ENCODE measurements around the gene BRD9.
"Not testable (repeated sequence)": the region's sequence is repeated elsewhere in the genome, so short reads cannot be mapped to it uniquely, and the experiment has no call there.

Gene BRD9

GRCh38 chr5:834013-834412, 58.6 kb downstream of the BRD9 start:
- not testable (repeated sequence) for DNase-seq (ENCODE audit: low read depth, low spot score); H3K27ac ChIP-seq

DNA sequence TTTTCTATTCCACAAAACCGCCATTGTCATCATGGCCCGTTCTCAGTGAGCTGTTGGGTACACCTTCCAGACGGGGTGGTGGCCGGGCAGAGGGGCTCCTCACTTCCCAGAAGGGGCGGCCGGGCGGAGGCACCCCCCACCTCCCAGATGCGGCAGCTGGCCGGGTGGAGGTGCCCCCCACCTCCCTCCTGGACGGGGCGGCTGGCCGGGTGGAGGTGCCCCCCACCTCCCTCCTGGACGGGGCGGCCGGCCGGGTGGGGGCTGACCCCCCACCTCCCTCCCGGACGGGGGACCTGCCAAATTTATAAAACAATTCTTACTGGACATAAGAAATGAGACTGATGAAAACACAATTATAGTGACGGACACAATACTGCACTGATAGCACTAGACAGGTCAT, 64.4 kb downstream of the BRD9 start:
- not testable (repeated sequence) for DNase-seq (ENCODE audit: low read depth, low spot score); H3K27ac ChIP-seq

DNA sequence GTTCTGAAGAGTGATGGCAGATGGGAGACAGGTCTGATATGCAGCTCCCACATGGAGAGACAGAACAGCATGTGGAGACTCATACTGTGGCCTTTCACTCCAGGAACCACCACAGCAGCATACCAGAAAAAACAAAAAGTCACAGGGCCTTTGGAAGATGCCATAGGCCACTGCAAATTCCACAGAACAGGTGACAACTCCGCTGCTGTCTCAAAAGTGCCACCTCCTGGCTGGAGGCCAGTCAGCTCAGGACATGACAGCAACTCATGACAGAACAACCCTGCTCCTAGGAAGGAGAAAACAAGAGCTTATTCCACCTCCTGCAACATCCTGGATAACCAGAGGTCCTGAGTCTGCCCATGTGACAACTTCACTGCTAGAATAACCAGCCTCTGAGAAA, 67.1 kb downstream of the BRD9 start:
- not testable (repeated sequence) for DNase-seq (ENCODE audit: low read depth, low spot score); H3K27ac ChIP-seq

- no peak overlapping the region for H3K27ac ChIP-seq
- DNase-seq (ENCODE audit: low read depth, low spot score) = no peak
These were observed 71.1 kb downstream of the BRD9 start for GRCh38 chr5:821504-821903.

GRCh38 chr5:820245-820644, 72.4 kb downstream of the BRD9 start:
- DNase-seq (ENCODE audit: low read depth, low spot score) = no peak
- H3K27ac ChIP-seq = no peak overlapping the region

GRCh38 chr5:819078-819477, 73.5 kb downstream of the BRD9 start:
- no peak for DNase-seq (ENCODE audit: low read depth, low spot score)
- H3K27ac ChIP-seq = no peak overlapping the region

- no peak for DNase-seq (ENCODE audit: low read depth, low spot score)
- H3K27ac ChIP-seq = no peak overlapping the region
These were observed 76.4 kb downstream of the BRD9 start for GRCh38 chr5:816176-816575.

DNA sequence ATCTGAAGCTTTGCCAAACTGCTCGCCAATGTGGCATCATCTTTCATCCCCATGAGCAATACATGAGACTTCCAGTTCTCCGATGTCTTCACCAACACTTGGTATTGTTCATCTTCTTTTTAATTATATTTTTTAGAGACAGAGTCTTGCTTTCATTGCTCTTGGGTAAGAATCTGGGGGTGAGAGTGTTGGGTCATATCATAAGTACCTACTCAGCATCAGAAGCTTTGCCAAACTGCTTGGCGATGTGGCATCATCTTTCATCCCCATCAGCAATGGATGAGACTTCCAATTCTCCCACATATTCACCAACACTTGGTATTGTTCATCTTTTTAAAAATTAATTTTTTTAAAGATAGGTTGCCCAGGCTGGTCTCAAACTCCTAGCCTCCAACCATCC, 77.2 kb downstream of the BRD9 start:
- no peak for DNase-seq (ENCODE audit: low read depth, low spot score)
- H3K27ac ChIP-seq = no peak overlapping the region
